WTC11 (cell line): ENCODE measurements around the gene SHC2. TPM values are rescaled to one million over a fixed set of nuclear protein-coding genes. Genes with fewer than 3 reads are reported as not detected.

Experiments
- ATAC-seq: fragments of 200-7000 bp; cut with Tn5 transposase; 2 replicates; pipeline ENCODE4 v1.10.0; 2021; ENCODE audit warnings: mild to moderate bottlenecking, moderate library complexity
- CTCF ChIA-PET: fragments of 300-600 bp; sonication (Branson Sonifier 250); formaldehyde crosslinking; loops from one replicate; lab custom pipeline; 2021; ENCODE audit warnings: antibody characterized with exemption; lab: Charles Lee
- POLR2A ChIA-PET: fragments of 350-600 bp; sonication (Branson Sonifier 250); formaldehyde crosslinking; loops from one replicate; lab custom pipeline; 2021; ENCODE audit warnings: antibody characterized with exemption; lab: Charles Lee
- DNase-seq: peaks from one replicate; pipeline ENCODE4 v3.0.0; 2021; ENCODE audit warnings: low spot score
- H3K27ac Mint-ChIP-seq: 2 replicates; pipeline ENCODE4 v1.8.0; 2021; ENCODE audit warnings: mixed read lengths
- H3K27me3 Mint-ChIP-seq: 2 replicates; pipeline ENCODE4 v1.8.0; 2021; ENCODE audit warnings: low read depth, mild to moderate bottlenecking, moderate library complexity, mixed read lengths
- H3K36me3 Mint-ChIP-seq: 2 replicates; pipeline ENCODE4 v1.8.0; 2021; ENCODE audit warnings: mixed read lengths
- H3K4me1 Mint-ChIP-seq: 2 replicates; pipeline ENCODE4 v1.8.0; 2022; ENCODE audit warnings: mixed read lengths
- H3K4me3 Mint-ChIP-seq: 2 replicates; pipeline ENCODE4 v1.8.0; 2021; ENCODE audit warnings: mild to moderate bottlenecking, moderate library complexity, mixed read lengths
- H3K9me3 Mint-ChIP-seq: 2 replicates; pipeline ENCODE4 v1.8.0; 2021; ENCODE audit warnings: mixed read lengths
- CBFB ChIP-seq: sonication (generic); formaldehyde crosslinking; IDR thresholded peaks from 2 replicates; pipeline ENCODE4 v1.8.1; 2022; ENCODE audit warnings: mild to moderate bottlenecking, low read depth, missing genetic modification reagents
- FOXK1 ChIP-seq: sonication (generic); formaldehyde crosslinking; IDR thresholded peaks from 2 replicates; pipeline ENCODE4 v1.8.0; 2022; ENCODE audit warnings: mild to moderate bottlenecking, moderate library complexity, missing genetic modification reagents
- FOXP1 ChIP-seq: sonication (generic); formaldehyde crosslinking; IDR thresholded peaks from 2 replicates; pipeline ENCODE4 v1.8.0; 2022; ENCODE audit warnings: missing genetic modification reagents, mild to moderate bottlenecking, moderate library complexity, borderline replicate concordance
- NFE2L1 ChIP-seq: sonication (generic); formaldehyde crosslinking; IDR thresholded peaks from 2 replicates; pipeline ENCODE4 v1.8.1; 2023; ENCODE audit warnings: missing genetic modification reagents
- NR1H2 ChIP-seq: sonication (generic); formaldehyde crosslinking; IDR thresholded peaks from 2 replicates; pipeline ENCODE4 v1.9.0; 2021; ENCODE audit warnings: mild to moderate bottlenecking, moderate library complexity, missing genetic modification reagents
- OVOL2 ChIP-seq: fragments of 250-450 bp; sonication (Bioruptor Pico); IDR thresholded peaks from 2 replicates; pipeline ENCODE4 v1.9.0; 2021; ENCODE audit warnings: mild to moderate bottlenecking, borderline replicate concordance
- SMAD3 ChIP-seq: sonication (generic); formaldehyde crosslinking; IDR thresholded peaks from 2 replicates; pipeline ENCODE4 v1.8.0; 2022; ENCODE audit warnings: missing genetic modification reagents, mild to moderate bottlenecking, borderline replicate concordance
- SMAD4 ChIP-seq: sonication (generic); formaldehyde crosslinking; IDR thresholded peaks from 2 replicates; pipeline ENCODE4 v1.8.0; 2022; ENCODE audit warnings: mild to moderate bottlenecking, missing genetic modification reagents
- ZBTB21 ChIP-seq: sonication (generic); formaldehyde crosslinking; IDR thresholded peaks from 2 replicates; pipeline ENCODE4 v1.8.1; 2023; ENCODE audit warnings: mild to moderate bottlenecking, missing genetic modification reagents, borderline replicate concordance
- ZNF121 ChIP-seq: sonication (generic); formaldehyde crosslinking; IDR thresholded peaks from 2 replicates; pipeline ENCODE4 v1.8.0; 2023; ENCODE audit warnings: missing genetic modification reagents
- ZNF232 ChIP-seq: sonication (generic); formaldehyde crosslinking; IDR thresholded peaks from 2 replicates; pipeline ENCODE4 v1.8.0; 2022; ENCODE audit warnings: mild to moderate bottlenecking, missing genetic modification reagents
- ZNF423 ChIP-seq: fragments of 250-450 bp; sonication (Bioruptor Pico); IDR thresholded peaks from 2 replicates; pipeline ENCODE4 v2.1.2; 2022; ENCODE audit warnings: mild to moderate bottlenecking, moderate library complexity
- total RNA-seq: library from RNA; stranded (reverse); gene quantifications from 3 replicates; pipeline ENCODE4 v1.2.3, GENCODE V29; 2021
- TF ChIP-seq, protein P1 (sequence below): fragments of 250-450 bp; sonication (Bioruptor Pico); IDR thresholded peaks from 2 replicates; pipeline ENCODE4 v1.9.0; 2021; ENCODE audit warnings: mild to moderate bottlenecking, borderline replicate concordance
- TF ChIP-seq, protein P2 (sequence below): sonication (generic); formaldehyde crosslinking; IDR thresholded peaks from 2 replicates; pipeline ENCODE4 v1.8.0; 2022; ENCODE audit warnings: mild to moderate bottlenecking, missing genetic modification reagents
- TF ChIP-seq, protein P3 (sequence below): sonication (generic); formaldehyde crosslinking; IDR thresholded peaks from 2 replicates; pipeline ENCODE4 v1.8.1; 2023; ENCODE audit warnings: mild to moderate bottlenecking, missing genetic modification reagents, borderline replicate concordance
- TF ChIP-seq, protein P4 (sequence below): sonication (generic); formaldehyde crosslinking; IDR thresholded peaks from 2 replicates; pipeline ENCODE4 v1.8.1; 2023; ENCODE audit warnings: mild to moderate bottlenecking, missing genetic modification reagents

Gene SHC2
- total RNA-seq, 1 experiment from 2014 or later = 8.4 TPM

DNA sequence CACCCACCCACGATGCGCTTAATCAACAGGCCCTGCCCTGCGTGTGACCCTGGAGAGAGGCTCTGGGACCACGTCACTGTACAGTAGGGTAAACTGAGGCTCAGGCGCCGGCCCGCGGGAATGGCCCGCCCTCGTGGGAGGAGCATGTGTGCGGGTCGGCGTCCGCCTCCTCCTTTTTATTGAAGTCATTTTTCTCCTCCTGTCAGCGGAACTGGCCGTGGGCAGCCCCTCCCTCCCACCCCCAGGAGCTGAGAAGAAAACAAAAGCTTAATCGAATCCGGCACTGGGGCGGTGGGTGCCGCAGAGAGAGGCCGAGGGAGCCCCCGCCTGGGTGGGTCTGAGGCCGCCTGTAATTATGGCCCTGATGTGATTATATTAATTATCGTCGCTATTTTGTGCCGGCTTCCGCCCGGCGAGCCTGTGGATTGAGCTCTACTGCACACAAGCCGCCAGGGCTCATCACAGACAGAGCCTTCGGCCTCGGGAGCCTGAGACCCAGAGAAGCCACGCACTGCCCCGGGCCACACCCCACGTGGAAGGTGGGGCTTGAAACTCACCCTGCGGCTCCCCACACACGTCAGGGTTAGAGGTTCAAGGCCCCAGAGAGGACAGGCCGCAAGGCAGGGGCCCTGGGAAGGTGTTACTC lies 58.8 kb downstream of the SHC2 start:
- Mint-ChIP-seq H3K27me3 (no peaks in the 10 kb centered on the region; the same call in 1 of the 2 replicates), H3K9me3 (no peaks in the 10 kb centered on the region; the same call in 1 of the 2 replicates), H3K36me3 (no peaks in the 10 kb centered on the region), H3K4me3 (no peak overlapping the region), H3K4me1 (no peaks in the 10 kb centered on the region), H3K27ac (no peak overlapping the region)
- ChIA-PET POLR2A (no interaction called here), CTCF (interaction anchor here (2.2 kb wide), 2 partner anchors 10 to 18 kb away, joined by 7 to 8 read pairs; no protein-coding TSS in a partner anchor)
- TF ChIP-seq CBFB (CRISPR knock-in tag) (no peak), ZNF423 (CRISPR knock-in tag) (no peak), SMAD4 (CRISPR knock-in tag) (no peak)
- DNase-seq (no peak), ATAC-seq (no peak)

DNA sequence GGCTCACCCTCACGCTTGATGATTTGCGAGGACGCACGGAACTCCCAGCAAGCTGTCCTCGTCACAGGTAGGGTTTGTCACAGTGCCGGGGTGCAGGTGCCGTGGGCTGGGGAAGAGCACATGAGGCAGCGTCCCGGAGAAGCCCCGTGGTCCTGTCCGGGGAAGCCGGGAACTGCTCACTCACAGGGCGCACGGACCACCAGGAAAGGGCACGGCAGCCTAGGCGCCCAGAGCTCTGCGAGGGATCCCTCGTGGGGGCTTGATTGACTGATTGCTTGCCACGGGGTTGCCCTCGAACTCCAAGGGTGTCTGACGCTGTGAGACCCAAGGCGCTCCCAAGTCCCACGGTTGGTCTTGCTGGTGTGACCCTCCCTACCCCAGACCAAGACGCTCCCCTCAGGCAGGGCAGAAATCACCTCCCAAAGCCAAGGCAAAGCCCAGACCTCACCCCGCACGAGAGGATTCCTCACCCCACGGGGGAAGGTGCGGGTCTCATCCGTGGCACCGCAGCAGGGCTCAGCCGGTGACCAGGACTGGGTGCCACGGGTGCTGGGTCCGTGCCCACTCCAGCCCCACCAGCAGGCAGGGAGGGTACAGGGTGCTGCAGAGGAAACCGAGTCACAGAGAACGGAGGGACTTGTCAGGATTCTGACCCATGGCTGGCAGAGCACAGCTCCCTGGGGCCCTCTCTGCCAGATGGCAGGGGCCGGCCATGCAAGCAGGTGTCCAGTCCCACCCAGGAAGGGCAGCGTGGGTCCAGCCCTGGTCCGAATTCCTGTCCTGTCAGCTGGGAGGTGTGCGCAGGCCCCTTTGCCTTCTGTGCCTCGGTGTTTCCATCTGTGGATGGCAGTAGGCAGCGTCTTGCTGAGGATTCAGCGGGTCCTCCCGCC lies 59.6 kb downstream of the SHC2 start:
- H3K36me3 Mint-ChIP-seq = no peaks in the 10 kb centered on the region
- H3K27ac Mint-ChIP-seq = no peak overlapping the region
- no peak for TF ChIP-seq SMAD4 (CRISPR knock-in tag)
- no peak for TF ChIP-seq NR1H2 (CRISPR knock-in tag)
- POLR2A ChIA-PET = no interaction called here
- ATAC-seq (no peak), DNase-seq (no peak)
- no peak overlapping the region for H3K4me3 Mint-ChIP-seq
- no peaks in the 10 kb centered on the region for H3K4me1 Mint-ChIP-seq
- H3K27me3 Mint-ChIP-seq = peaks cover 2% of the 10 kb centered on the region; the same call in 1 of the 2 replicates
- no peaks in the 10 kb centered on the region; the same call in 1 of the 2 replicates for H3K9me3 Mint-ChIP-seq
- CTCF ChIA-PET = interaction anchor here (2.2 kb wide), 2 partner anchors 11 to 17 kb away, joined by 7 to 8 read pairs; no protein-coding TSS in a partner anchor

DNA sequence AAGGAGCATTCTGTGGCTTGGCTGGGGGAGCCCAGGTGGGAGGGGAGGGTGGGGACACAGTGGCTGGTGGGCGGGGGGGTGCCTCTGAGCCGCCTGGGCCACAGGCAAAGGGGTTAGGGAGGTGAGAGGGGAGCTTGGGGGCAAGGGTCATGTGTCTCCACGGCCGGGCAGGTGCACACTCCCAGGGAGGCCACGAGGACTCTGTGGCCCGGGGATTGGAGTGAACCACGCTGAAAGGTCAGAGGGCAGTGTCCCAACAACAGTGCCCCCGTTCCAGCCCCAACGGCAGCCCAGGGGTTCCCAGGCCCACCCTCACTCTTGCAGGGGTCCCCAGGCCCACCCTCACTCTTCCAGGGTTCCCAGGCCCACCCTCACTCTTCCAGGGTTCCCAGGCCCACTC lies 61.5 kb downstream of the SHC2 start:
- Mint-ChIP-seq H3K27ac (no peak overlapping the region), H3K4me3 (no peak overlapping the region), H3K9me3 (peaks cover 6% of the 10 kb centered on the region), H3K27me3 (peaks cover 2% of the 10 kb centered on the region; the same call in 1 of the 2 replicates), H3K36me3 (peaks cover 4% of the 10 kb centered on the region), H3K4me1 (no peaks in the 10 kb centered on the region)
- ChIA-PET POLR2A (no interaction called here), CTCF (interaction anchor here (1.6 kb wide), 1 partner anchor 13 kb away, joined by 4 read pairs; no protein-coding TSS in a partner anchor)
- no peak for TF ChIP-seq FOXP1 (CRISPR knock-in tag)
- ATAC-seq (no peak), DNase-seq (no peak)

DNA sequence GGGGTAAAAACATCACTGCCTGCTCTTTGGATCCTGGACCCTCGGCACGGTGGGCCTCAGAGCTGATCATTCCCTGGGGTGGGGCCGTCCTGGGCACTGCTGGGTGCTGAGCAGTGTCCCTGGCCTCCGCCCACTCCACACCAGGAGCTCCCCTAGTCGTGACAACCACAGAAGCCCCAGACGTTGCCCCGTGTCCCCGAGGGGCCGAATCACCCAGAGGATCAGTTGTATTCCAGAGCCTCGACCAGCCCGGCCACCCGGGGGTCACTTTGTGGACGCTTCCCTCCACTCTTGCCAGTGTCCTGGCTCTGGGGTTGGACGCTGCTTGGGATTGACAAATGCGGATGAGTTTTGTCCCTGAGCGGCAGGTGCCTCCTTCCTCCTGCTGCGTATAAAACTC lies 62.1 kb downstream of the SHC2 start:
- Mint-ChIP-seq H3K4me3 (no peak overlapping the region), H3K4me1 (no peaks in the 10 kb centered on the region), H3K9me3 (peaks cover 6% of the 10 kb centered on the region), H3K27ac (no peak overlapping the region; the same call in 1 of the 2 replicates), H3K27me3 (peaks cover 2% of the 10 kb centered on the region; the same call in 1 of the 2 replicates), H3K36me3 (peaks cover 4% of the 10 kb centered on the region)
- no peak for DNase-seq
- ChIA-PET CTCF (interaction anchor here (1.1 to 1.6 kb wide), 2 partner anchors 14 to 112 kb away, joined by 3 to 4 read pairs; no protein-coding TSS in a partner anchor), POLR2A (no interaction called here)
- ATAC-seq = no peak
- TF ChIP-seq ZNF232 (CRISPR knock-in tag) = no peak
- TF ChIP-seq, protein P1, sequence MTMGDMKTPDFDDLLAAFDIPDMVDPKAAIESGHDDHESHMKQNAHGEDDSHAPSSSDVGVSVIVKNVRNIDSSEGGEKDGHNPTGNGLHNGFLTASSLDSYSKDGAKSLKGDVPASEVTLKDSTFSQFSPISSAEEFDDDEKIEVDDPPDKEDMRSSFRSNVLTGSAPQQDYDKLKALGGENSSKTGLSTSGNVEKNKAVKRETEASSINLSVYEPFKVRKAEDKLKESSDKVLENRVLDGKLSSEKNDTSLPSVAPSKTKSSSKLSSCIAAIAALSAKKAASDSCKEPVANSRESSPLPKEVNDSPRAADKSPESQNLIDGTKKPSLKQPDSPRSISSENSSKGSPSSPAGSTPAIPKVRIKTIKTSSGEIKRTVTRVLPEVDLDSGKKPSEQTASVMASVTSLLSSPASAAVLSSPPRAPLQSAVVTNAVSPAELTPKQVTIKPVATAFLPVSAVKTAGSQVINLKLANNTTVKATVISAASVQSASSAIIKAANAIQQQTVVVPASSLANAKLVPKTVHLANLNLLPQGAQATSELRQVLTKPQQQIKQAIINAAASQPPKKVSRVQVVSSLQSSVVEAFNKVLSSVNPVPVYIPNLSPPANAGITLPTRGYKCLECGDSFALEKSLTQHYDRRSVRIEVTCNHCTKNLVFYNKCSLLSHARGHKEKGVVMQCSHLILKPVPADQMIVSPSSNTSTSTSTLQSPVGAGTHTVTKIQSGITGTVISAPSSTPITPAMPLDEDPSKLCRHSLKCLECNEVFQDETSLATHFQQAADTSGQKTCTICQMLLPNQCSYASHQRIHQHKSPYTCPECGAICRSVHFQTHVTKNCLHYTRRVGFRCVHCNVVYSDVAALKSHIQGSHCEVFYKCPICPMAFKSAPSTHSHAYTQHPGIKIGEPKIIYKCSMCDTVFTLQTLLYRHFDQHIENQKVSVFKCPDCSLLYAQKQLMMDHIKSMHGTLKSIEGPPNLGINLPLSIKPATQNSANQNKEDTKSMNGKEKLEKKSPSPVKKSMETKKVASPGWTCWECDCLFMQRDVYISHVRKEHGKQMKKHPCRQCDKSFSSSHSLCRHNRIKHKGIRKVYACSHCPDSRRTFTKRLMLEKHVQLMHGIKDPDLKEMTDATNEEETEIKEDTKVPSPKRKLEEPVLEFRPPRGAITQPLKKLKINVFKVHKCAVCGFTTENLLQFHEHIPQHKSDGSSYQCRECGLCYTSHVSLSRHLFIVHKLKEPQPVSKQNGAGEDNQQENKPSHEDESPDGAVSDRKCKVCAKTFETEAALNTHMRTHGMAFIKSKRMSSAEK (CRISPR knock-in tag) = no peak
- TF ChIP-seq ZNF121 = no peak
- TF ChIP-seq SMAD3 = no peak
- no peak for TF ChIP-seq NR1H2 (CRISPR knock-in tag)
- TF ChIP-seq, protein P2, sequence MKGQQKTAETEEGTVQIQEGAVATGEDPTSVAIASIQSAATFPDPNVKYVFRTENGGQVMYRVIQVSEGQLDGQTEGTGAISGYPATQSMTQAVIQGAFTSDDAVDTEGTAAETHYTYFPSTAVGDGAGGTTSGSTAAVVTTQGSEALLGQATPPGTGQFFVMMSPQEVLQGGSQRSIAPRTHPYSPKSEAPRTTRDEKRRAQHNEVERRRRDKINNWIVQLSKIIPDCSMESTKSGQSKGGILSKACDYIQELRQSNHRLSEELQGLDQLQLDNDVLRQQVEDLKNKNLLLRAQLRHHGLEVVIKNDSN (CRISPR knock-in tag) = no peak
- no peak for TF ChIP-seq ZBTB21
- no peak for TF ChIP-seq OVOL2 (CRISPR knock-in tag)
- no peak for TF ChIP-seq FOXK1
- TF ChIP-seq, protein P3, sequence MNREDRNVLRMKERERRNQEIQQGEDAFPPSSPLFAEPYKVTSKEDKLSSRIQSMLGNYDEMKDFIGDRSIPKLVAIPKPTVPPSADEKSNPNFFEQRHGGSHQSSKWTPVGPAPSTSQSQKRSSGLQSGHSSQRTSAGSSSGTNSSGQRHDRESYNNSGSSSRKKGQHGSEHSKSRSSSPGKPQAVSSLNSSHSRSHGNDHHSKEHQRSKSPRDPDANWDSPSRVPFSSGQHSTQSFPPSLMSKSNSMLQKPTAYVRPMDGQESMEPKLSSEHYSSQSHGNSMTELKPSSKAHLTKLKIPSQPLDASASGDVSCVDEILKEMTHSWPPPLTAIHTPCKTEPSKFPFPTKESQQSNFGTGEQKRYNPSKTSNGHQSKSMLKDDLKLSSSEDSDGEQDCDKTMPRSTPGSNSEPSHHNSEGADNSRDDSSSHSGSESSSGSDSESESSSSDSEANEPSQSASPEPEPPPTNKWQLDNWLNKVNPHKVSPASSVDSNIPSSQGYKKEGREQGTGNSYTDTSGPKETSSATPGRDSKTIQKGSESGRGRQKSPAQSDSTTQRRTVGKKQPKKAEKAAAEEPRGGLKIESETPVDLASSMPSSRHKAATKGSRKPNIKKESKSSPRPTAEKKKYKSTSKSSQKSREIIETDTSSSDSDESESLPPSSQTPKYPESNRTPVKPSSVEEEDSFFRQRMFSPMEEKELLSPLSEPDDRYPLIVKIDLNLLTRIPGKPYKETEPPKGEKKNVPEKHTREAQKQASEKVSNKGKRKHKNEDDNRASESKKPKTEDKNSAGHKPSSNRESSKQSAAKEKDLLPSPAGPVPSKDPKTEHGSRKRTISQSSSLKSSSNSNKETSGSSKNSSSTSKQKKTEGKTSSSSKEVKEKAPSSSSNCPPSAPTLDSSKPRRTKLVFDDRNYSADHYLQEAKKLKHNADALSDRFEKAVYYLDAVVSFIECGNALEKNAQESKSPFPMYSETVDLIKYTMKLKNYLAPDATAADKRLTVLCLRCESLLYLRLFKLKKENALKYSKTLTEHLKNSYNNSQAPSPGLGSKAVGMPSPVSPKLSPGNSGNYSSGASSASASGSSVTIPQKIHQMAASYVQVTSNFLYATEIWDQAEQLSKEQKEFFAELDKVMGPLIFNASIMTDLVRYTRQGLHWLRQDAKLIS (CRISPR knock-in tag) = no peak
- TF ChIP-seq, protein P4, sequence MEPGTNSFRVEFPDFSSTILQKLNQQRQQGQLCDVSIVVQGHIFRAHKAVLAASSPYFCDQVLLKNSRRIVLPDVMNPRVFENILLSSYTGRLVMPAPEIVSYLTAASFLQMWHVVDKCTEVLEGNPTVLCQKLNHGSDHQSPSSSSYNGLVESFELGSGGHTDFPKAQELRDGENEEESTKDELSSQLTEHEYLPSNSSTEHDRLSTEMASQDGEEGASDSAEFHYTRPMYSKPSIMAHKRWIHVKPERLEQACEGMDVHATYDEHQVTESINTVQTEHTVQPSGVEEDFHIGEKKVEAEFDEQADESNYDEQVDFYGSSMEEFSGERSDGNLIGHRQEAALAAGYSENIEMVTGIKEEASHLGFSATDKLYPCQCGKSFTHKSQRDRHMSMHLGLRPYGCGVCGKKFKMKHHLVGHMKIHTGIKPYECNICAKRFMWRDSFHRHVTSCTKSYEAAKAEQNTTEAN (CRISPR knock-in tag) = no peak
- TF ChIP-seq NFE2L1 (CRISPR knock-in tag) = no peak
